Prostate gland (tissue), 2 donors: ENCODE measurements around the gene SLC24A4. TPM values are rescaled to one million over a fixed set of nuclear protein-coding genes. Genes with fewer than 3 reads are reported as not detected.

Experiments
- DNase-seq: peaks from one replicate; pipeline ENCODE4 v3.0.0-alpha.2; 2019; ENCODE audit warnings: low spot score
- H3K27ac ChIP-seq, 2 donors: fragments of 200-600 bp; sonication (generic); 2 replicates each; pipeline ENCODE4 v1.5.1; 2017 to 2019
- H3K27me3 ChIP-seq: fragments of 200-600 bp; sonication (generic); replicated peaks from 2 replicates; pipeline ENCODE4 v1.5.1; 2019; ENCODE audit not compliant: insufficient read depth
- H3K36me3 ChIP-seq, 2 donors: fragments of 200-600 bp; sonication (generic); 1 replicate in 1 of 2; 2 replicates in 1 of 2; pipeline versions ENCODE4 v1.5.1 to v1.8.1; 2017 to 2019
- H3K4me1 ChIP-seq: fragments of 200-600 bp; sonication (generic); replicated peaks from 2 replicates; pipeline ENCODE4 v1.5.1; 2019
- H3K4me3 ChIP-seq, 2 donors: fragments of 200-600 bp; sonication (generic); 2 replicates each; pipeline ENCODE4 v1.5.1; 2017 to 2019
- H3K9me3 ChIP-seq: fragments of 200-600 bp; sonication (generic); 2 replicates; pipeline ENCODE4 v1.5.1; 2017
- POLR2A ChIP-seq: fragments of 450-650 bp; IDR thresholded peaks from one replicate; pipeline ENCODE4 v1.6.1; 2016; ENCODE audit warnings: antibody characterized with exemption, mild to moderate bottlenecking
- POLR2AphosphoS5 ChIP-seq: sonication (generic); formaldehyde crosslinking; IDR thresholded peaks from one replicate; pipeline ENCODE4 v1.6.1; 2017; ENCODE audit warnings: antibody characterized with exemption
- WGBS: methylation state at CpG from one replicate; pipeline ENCODE4 v1.1.5; 2018; 5-methylcytosine and 5-hydroxymethylcytosine counted together
- intact Hi-C: fragments of 100-400 bp; cut with DNase I; formaldehyde crosslinking; loops from one replicate; pipeline ENCODE4 v1.14.2; 2022
- total RNA-seq, 2 donors: library from RNA; depleted of rRNA; stranded (reverse); fragments of >200 nt; gene quantifications; one replicate each; pipeline ENCODE4 v1.1.0, GENCODE V29; 2016
- TF ChIP-seq, protein P1 (sequence below), 4 experiments: fragments of 200-600 bp in 2 of 4; fragments of 450-650 bp in 2 of 4; sonication (generic) in 2 of 4; IDR thresholded peaks; 1 replicate in 3 of 4; 2 replicates in 1 of 4; pipeline ENCODE4 v1.5.1; 2016 to 2019; ENCODE audit warnings: antibody characterized with exemption in 4 of 4, mild to moderate bottlenecking in 2 of 4, moderate library complexity in 2 of 4

SLC24A4 gene
- total RNA-seq, 2 donors from 2014 or later, result 0.82 to 7.2 TPM

- no peaks in the 10 kb centered on the region for H3K36me3 ChIP-seq
- DNase-seq, result no peak
- TF ChIP-seq, protein P1, sequence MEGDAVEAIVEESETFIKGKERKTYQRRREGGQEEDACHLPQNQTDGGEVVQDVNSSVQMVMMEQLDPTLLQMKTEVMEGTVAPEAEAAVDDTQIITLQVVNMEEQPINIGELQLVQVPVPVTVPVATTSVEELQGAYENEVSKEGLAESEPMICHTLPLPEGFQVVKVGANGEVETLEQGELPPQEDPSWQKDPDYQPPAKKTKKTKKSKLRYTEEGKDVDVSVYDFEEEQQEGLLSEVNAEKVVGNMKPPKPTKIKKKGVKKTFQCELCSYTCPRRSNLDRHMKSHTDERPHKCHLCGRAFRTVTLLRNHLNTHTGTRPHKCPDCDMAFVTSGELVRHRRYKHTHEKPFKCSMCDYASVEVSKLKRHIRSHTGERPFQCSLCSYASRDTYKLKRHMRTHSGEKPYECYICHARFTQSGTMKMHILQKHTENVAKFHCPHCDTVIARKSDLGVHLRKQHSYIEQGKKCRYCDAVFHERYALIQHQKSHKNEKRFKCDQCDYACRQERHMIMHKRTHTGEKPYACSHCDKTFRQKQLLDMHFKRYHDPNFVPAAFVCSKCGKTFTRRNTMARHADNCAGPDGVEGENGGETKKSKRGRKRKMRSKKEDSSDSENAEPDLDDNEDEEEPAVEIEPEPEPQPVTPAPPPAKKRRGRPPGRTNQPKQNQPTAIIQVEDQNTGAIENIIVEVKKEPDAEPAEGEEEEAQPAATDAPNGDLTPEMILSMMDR (IDR thresholded peaks at IDR 0.05), result no peak
- TF ChIP-seq POLR2AphosphoS5 (no peak), POLR2A (no peak)
- no peaks in the 10 kb centered on the region for H3K4me1 ChIP-seq
- H3K4me3 ChIP-seq, result no peak overlapping the region
- no peak overlapping the region for H3K27ac ChIP-seq
- H3K27me3 ChIP-seq, result no peaks in the 10 kb centered on the region
- no peaks in the 10 kb centered on the region for H3K9me3 ChIP-seq
- WGBS, result 62% methylated on average over 1 of the region's 1 CpG
- intact Hi-C loops, result no loop called here
These were observed 159.0 kb downstream of the SLC24A4 start for GRCh38 chr14:92481811-92482555.

DNA sequence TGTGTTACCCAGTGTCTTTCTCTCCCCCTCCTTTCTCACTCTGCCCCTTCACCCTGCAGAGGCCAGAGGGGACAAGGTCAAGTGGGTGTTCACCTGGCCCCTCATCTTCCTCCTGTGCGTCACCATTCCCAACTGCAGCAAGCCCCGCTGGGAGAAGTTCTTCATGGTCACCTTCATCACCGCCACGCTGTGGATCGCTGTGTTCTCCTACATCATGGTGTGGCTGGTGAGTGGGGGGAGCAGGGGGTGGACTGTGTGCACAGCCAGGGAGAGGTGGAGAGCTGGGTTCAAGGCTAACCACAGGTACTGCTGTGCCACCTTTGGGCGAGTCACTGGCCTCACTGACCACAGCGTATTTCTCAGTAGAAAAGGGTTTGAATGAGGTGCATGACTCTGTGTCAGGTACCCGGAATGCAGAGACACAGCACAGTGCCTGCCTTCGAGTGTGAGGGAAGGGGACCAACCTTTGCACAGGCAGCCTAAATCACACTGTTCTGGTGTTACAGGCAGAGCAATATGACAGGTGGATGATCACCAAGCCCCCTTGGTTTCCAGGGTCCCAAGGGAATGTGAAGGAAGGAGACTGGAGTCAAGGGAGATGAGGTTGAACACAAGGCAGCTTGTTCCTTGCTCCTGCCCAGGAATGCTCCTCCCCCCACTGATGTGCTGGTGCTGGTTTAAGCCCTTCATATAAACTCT is 159.8 kb downstream of the SLC24A4 start:
- 92% methylated on average over 9 of the region's 9 CpGs for WGBS
- Histone ChIP-seq H3K4me3 (no peak overlapping the region), H3K27me3 (no peaks in the 10 kb centered on the region), H3K9me3 (no peaks in the 10 kb centered on the region), H3K36me3 (no peaks in the 10 kb centered on the region), H3K4me1 (no peaks in the 10 kb centered on the region), H3K27ac (no peak overlapping the region)
- no peak for TF ChIP-seq POLR2AphosphoS5
- no peak for TF ChIP-seq POLR2A
- TF ChIP-seq, protein P1 (IDR thresholded peaks at IDR 0.05), result no peak
- intact Hi-C loops, result no loop called here
- no peak for DNase-seq

- no peaks in the 10 kb centered on the region for H3K4me1 ChIP-seq
- no peaks in the 10 kb centered on the region for H3K27me3 ChIP-seq
- no peaks in the 10 kb centered on the region for H3K36me3 ChIP-seq
- intact Hi-C loops, result no loop called here
- H3K9me3 ChIP-seq, result no peaks in the 10 kb centered on the region
- TF ChIP-seq POLR2A (no peak), POLR2AphosphoS5 (no peak)
- TF ChIP-seq, protein P1 (IDR thresholded peaks at IDR 0.05), result no peak
- 90% methylated on average over 7 of the region's 7 CpGs for WGBS
- no peak for DNase-seq
- H3K27ac ChIP-seq, result no peak overlapping the region
- H3K4me3 ChIP-seq, result no peak overlapping the region
These were observed 161.3 kb downstream of the SLC24A4 start for GRCh38 chr14:92484132-92484823.

GRCh38 chr14:92486881-92487280 is 163.9 kb downstream of the SLC24A4 start:
- DNase-seq, result no peak
- intact Hi-C loops, result no loop called here
- TF ChIP-seq POLR2AphosphoS5 (no peak), POLR2A (no peak)
- TF ChIP-seq, protein P1 (IDR thresholded peaks at IDR 0.05), result no peak
- H3K27me3 ChIP-seq, result no peaks in the 10 kb centered on the region
- WGBS, result 71% methylated on average over 4 of the region's 4 CpGs
- H3K4me1 ChIP-seq, result no peaks in the 10 kb centered on the region
- H3K27ac ChIP-seq, result no peak overlapping the region
- no peaks in the 10 kb centered on the region for H3K36me3 ChIP-seq
- H3K4me3 ChIP-seq, result no peak overlapping the region
- no peaks in the 10 kb centered on the region for H3K9me3 ChIP-seq
